HG03521 (cell line): ENCODE data around the gene GGT5.
"Not testable (repeated sequence)": the region's sequence is repeated elsewhere in the genome, so short reads cannot be mapped to it uniquely, and the experiment has no call there.

ENCODE experiments used
- ATAC-seq: cut with Tn5 transposase; IDR thresholded peaks from one replicate; pipeline ENCODE4 v1.9.1; 2021; ENCODE audit warnings: mild to moderate bottlenecking, moderate library complexity; ENCODE audit not compliant: unreplicated experiment

Gene GGT5

DNA sequence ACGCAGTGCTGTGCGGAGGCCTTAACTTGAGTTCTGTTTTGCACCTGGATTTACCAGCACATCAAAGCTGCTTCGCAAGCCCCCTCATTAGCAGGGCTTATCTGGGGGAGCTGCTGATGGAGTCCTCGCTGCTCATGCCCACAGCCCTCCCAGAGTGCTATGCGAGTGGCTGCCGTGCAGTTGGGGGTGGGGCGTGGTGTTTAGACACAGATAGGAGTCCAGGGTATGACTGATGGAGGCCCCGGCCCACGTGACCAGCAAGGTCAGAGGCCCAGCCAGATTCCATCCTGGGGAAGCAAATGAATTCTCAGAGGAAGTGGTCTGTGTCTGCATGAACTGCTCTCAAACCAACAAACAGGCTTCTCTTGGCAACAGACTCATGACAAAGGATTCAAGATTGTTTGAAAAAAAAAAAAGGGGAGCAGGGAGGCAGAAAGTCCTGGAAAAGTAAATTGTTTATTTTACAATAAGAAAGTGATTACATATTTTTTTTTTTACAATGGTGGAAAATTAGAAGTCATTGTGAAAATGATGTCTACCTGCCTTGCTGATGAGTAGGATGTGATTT, 19.5 kb upstream of the GGT5 start:
- not testable (repeated sequence) for ATAC-seq

DNA sequence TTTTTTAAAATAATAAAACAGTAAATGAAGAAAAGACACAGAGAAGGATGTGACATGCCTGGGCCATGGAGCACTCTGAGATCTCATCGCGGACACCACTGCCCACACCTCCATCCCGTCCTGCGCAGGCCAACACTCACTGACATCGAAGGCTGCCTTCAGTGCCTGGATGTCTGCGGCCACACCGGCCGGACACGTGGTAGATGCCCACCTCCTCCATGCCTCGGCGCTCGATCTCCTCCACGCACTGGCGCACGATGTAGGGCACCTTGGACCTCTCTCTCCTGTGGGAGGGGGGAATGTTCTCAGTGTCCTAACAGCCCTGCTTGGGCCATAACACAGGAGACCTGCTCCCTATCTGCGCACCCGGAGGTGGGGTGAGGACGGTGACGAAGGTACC, 18.6 kb upstream of the GGT5 start:
- ATAC-seq: not testable (repeated sequence)

DNA sequence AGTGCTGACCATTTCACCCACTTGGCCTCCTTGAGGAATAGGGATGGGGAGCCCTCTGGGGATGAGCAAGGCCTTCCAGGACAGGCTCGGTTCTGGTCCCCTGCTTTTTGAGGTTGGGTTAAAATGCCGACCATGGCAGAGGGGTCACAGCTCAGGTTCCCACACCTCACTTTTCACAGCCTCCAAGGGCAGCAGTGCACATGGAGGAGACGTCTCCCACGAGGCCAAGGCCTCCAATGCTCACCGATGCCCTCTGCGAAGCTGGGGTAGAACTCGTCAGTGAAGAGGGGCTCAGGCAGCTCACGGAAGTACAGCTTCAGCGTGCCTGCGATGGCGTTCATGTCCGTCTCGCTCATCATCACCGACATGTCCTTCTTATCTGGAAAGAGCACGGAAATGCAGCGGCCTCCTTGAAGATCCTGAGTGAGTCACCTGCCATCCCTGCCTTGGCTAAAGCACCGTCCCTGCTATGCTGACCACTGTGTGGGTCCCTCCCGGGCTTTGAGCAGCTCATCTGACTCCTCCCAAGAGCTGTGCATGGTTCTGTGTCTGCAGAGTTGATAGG, 17.4 kb upstream of the GGT5 start:
- not testable (repeated sequence) for ATAC-seq

DNA sequence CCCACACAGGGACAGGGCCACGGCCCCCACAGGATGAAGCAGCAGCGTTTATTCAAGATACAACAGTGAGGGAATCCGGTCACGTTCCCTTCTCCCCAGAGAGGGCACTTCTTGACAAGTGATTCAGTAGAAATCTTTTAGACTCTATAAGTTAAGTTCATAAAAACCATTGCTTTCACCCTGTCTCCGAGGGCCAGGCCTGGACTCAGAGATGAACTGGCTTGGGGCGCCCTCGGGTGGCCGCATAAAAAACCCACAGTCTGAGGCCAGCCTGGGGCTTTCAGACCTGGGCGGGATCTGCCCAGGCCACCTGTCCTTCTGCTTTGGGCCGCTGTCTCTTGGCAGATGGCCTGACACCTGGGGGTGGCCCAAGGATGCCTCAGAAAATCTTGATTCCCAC, 14.6 kb upstream of the GGT5 start:
- ATAC-seq: not testable (repeated sequence)

DNA sequence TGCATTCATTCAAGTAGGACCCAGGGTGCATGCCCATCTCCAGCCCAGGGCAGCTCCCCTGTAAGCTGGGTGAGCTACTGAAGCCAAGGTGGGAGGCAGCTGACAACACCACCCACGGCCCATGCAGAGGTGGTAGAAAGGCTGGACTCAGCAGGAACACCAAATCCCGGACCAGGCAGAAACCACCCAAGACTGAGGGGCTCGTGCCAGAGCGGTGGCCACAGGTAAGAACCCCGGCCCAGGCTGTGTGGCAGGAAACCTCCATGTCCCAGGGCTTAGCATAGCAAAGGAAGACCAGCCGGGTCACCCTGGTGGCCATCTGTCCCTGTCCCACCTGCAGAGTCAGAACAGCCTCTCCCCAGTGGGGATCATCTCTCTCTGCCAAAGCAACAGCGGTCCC, 11.9 kb upstream of the GGT5 start:
- ATAC-seq: not testable (repeated sequence)

DNA sequence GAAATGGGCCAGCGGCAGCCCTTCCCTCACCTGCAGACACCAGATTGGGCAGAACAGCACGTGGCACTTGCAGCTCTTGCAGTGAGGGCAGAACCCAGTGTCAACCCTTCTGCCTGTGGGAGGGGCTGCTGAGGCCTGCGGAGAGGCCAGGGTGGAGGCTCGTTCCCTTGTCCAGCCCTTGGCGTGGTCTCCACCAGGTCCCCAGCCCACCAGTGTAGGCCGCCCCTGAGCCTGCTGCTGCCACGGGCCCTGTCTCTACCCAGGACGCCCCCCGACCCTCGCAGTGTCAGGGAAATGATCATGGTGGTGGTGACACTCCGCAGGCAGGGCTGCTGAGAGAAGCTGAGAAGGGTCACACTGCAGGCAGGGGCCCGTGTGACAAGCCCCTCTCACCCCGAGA, 11.3 kb upstream of the GGT5 start:
- not testable (repeated sequence) for ATAC-seq

DNA sequence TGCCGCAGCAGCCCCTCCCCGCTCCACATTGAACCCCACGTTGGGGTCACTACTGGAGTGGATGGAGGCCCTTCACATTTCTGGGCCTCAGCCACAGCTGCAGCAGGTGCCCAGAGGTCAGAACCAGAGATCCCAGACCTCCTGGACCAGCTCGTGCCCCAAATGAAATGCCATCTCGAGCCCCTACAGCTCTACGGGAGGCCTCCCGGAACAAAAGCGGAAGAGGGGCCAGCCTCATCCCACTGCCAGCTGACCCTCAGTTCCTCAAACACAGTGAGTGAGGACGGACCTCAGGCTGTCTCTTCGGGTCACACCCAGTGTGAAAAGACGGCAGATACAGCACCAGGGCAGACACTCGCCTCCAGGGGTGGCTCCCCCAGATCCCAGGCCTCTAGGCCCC, 8.2 kb upstream of the GGT5 start:
- ATAC-seq: not testable (repeated sequence)

DNA sequence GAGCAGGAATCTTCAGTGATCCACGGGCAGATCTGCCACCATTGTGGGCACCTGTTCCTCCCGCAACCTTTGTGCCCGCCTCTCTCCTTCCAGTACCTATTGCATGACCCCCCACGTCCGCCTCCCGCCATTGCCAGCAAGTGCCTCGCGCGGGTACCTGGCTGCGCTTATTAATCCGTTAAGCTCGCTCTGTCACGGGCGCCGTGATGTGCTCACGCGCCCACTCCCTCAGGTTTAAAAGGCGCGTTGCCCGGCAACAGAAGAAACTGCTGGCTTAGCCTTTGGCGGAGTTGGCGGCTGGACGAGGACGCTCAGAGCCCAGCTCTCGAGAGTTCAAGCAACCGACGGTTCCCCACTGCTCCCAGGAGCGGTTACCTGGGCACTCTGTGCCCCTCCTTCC, 6.4 kb upstream of the GGT5 start:
- ATAC-seq: not testable (repeated sequence)

DNA sequence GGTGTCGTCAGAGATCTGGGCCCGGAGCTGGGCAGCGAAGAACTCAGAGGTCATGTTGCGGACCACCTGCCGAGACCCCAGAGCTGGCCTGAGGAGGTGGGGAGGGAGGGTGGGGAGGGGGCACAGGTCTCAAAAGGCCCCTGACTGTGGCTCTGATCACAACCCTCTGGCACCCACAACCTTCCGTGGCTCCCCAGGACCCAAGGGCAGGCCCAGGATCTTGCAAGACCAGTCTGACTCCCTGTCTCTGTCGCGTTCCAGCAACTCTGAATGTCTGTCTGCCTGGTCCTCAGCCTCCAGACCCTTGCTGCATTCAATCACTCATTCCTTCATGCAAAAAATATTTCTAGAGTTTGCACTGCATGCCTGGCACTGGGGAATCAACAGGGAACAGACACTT, 4.5 kb upstream of the GGT5 start:
- not testable (repeated sequence) for ATAC-seq

DNA sequence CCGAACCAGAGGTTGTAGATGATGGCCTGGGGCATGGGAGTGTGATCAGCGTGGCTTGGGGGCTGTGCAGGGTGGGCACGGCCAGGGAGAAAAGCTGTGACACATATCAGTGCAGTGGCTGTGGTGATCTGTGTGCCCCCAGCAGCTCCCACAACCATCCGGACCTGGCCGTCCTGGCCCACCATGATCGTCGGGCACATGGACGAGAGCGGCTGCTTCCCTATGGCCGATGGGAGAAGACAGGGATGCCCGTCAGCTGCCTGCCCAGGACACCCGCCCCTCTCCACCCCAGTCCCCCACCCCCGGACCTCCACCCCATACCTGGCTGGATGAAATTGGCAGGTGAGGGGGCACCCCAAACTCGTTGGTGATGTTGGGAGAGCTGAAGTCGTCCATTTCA, 3.7 kb upstream of the GGT5 start:
- ATAC-seq: not testable (repeated sequence)

DNA sequence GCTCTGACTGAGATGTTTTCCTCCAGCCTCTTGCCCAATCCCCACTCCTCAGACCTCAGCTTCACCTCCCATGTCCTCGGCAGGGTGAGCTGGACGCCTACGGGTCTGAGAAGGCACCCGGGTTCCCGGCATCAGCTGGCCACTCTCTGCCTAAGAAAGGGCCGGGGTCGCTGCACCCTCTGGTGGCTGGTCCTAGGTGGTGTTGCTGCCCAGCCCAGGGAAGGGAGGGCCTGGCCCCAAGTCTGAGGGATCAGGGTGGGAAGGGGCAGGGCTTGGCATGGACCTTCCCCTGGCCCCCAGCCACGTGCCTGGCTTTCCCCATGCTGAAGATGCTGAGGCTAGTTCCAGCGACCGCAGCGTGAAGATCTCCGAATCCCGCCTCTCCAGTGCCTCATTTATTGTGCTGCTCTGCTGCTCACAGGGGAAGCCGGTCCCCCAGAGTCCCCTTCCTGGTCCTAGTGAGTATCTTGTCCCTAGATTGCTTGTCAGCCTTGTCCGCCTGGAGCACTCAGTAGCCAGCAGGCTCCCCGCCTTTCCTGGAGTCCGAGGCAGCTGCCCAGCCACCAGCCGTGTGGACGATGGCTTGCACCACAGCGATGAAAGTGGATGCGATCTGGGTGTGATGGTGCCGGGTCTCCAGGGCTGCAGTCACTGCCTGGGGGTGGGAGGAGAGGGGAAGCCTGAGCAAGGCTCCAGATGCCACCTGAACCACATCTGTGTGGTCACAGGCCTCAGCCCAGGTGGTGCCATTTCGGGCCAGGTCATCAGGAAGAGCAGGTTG, 2.9 kb upstream of the GGT5 start:
- no peak for ATAC-seq

DNA sequence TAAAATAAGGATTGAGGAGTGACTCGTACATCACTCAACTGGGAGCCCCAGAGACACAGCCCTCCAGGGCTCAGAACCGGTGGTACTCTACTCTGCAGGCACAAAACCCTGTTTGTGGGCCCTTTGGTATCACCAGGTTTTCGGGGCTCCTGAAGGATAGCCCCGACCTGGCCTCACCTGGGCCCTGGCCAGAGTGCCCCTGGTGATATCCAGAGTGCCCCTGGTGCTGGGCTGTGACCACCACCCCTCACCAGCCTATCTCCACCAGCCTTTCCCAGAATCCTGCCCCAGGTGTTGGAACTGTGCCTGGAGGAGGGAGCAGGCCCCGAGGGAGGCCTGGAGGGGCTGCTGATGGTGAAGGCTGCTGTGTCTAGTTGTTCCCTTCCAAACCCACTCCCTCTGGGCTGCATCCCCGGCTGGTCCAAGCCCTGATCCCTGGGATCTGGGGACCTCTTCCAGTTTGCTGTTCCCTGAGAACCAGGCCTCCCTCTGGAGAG, 2.2 kb upstream of the GGT5 start:
- no peak for ATAC-seq

DNA sequence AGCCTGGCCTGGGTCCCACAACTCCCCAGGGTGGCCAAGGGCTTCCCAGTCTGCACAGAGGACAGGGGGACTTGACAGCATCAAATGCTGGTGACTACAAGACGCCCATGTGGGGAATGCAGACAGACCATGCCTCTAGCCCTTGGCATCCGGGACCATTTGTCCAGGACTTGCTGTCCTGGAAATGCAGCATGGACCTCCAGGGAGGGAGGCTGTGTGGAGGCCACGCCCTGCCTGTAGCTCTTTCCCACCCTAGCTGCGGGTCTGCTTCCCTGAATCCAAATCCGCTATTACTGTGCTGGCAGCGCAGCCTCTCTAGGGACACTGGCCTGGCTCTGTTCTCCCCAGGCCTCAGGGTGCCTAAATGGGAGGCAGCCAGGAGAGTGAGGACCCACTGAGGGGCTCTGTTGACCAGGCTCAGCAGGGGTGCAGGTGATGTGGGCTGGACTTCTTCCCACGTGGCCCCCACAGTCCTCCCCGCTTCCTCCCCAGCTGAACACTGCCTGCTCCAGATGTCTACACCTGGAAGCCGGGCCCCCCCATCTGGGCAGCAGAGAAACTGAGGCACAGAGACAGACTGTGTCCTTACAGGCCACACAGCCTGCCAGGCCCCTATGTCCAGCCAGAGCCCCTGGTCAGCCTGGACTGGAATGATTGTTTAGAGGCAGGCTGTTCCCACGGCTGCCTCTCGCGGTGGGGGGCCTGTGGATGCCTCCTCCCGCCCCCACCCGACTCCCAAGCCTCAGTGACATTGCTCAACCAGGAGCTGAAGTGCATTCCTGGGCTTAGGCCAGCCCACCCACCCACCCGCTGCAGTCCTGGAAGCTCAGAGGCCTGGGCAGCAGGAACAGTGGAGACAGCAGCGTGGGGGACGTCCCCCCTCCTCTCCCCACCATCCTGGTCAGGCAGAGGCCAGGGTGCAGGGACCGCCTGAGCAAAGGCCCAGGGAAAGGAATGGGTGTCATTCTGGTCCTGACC, 991 bp upstream of the GGT5 start:
- ATAC-seq: not testable (repeated sequence)

DNA sequence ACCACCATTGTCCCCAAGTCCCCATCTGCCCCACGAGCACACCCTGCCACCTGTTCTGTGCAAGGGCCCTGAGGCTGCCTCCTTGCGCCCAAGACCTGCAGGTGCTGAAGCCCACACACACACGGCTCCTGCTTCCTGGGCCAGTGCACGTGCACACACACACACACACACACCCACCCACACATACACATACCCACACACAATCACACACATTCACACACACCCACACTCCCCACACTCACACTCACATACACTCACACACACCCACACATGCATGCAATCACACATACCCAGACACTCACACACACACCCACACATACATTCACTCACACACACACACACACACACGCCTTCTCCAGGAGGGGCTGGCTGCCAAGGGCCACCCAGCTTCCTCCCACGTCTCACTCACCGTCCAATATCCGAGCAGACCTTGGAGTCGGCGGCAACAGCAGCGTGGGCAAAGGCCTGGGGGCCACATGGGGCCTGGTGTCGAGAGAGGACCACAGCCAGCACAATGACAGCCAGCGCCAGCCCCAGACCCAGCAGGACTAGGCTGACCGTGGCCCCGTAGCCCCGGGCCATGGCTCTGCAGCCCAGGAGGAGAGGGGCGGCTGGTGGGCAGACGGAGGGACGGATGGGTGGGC, 616 bp downstream of the GGT5 start:
- no peak for ATAC-seq

DNA sequence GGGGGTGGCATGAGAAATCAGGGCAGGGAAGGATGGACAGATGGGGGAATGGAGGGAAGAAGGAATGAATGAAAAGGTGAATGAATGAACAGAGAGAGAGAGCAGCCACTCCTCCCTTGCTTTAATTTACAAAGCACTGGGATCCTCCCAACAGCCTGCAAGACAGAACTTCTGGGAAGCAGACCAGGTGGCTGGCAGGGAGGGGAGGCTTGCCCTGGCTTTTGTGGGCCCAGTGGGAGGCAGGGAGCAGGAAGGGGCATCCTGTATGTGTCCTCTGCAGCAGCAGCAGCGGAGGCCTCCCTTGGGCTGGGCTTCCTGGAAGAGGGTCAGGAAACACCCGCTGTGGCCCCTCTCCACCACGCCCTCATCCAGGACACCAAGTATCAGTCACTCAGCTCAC, 1.5 kb downstream of the GGT5 start:
- not testable (repeated sequence) for ATAC-seq

DNA sequence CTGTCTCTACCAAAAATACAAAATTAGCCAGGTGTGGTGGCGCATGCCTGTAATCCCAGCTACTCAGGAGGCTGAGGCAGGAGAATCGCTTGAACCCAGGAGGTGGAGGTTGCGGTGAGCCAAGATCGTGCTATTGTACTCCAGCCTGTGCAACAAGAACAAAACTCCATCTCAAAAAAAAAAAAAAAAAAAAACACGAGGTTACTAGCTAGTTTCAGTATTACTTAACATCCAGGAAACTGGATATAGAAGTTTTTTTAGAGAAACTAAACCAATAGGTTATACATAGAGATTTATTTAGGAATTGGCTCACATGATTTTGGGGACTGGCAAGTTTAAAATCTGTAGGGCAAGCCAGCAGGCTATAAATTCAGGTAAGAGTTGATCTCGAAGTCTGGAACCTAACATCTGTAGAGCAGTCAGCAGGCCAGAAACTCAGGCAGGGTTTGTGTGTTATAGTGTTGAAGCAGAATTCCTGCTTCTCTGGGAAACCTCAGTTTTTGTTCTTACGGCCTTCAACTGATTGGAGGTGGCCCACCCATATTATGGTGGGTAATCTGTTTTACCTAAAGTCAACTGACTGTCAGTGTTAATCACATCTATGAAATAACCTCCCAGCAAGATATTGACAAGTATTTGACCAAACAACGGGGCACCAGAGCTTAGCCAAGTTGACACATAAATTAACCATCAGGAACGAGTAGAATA, 3.7 kb downstream of the GGT5 start:
- ATAC-seq: not testable (repeated sequence)

DNA sequence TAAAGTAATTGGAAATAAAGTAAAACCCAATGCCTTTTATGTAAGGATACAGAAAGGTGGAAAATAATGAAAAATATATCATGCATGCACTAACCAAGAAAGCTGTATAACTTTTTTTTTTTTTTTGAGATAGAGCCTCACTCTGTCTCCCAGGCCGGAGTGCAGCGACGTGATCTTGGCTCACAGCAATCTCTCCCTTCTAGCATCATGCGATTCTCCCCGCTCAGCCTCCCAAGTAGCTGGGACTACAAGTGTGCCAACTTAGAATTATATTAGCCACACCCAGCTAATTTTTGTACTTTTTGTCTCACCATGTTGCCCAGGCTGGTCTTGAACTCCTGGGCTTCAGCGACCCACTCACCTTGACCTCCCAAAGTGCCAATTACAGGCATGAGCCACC, 4.5 kb downstream of the GGT5 start:
- ATAC-seq: no peak

DNA sequence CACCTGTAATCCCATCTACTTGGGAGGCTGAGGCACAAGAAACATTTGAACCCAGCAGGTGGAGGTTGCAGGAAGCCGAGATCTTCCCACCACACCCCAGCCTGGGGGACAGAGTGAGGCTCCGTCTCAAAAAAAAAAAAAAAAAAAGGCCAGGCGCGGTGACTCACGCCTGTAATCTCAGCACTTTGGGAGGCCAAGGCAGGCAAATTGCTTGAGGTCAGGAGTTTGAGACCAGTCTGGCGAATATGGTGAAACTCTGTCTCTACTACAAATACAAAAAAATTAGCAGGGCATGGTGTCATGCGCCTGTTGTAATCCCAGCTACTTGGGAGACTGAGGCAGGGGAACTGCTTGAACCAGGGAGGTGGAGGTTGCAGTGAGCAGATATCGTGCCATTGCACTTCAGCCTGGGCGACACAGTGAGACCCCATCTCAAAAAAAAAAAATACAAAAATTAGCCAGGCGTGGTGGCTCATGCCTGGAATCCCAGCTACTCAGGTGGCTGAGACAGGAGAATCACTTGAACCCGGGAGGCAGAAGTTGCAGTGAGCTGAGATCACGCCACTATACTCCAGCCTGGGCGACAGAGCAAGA, 6.7 kb downstream of the GGT5 start:
- not testable (repeated sequence) for ATAC-seq

DNA sequence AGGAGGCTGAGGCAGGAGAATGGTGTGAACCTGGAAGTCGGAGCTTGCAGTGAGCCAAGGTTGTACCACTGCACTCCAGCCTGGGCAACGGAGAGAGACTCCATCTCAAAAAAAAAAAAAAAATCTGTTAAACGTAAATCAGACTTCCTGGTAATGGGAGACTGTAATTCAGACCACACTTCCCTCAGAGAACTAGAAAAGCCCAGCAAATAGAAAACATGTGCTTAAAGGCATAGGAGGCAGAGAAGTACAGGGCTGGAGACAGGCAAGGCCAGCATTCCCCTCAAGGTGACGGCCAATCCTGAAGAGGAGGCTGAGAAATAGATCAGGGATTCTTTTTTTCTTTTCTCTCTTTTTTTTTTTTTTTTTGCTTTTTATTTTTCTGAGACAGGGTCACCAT, 8.2 kb downstream of the GGT5 start:
- ATAC-seq: no peak
